Activated CD8-positive, alpha-beta memory T cell treated with anti-CD3 and anti-CD28 coated beads, Interleukin-2, amount 10 ng/mL, durations not matched to agents 7 days and 5 days (primary cell): ENCODE data around the gene ATG2A. TPM values are rescaled to one million over a fixed set of nuclear protein-coding genes. Genes with fewer than 3 reads are reported as not detected.
A peak's percentile ranks its signal among the peaks of the same experiment; 100 is the strongest.

Experiments used
- ATAC-seq: fragments of 150-1000 bp; cut with Tn5 transposase; one replicate; pipeline ENCODE4 v1.10.0; 2021; ENCODE audit warnings: moderate library complexity
- CTCF ChIA-PET: fragments of 350-600 bp; sonication (Branson Sonifier 250); formaldehyde crosslinking; loops from one replicate; lab custom pipeline; 2021; ENCODE audit warnings: antibody characterized with exemption; lab: Charles Lee
- DNase-seq: peaks from one replicate; pipeline ENCODE4 v3.0.0-alpha.2; 2020
- H3K27ac Mint-ChIP-seq: one replicate; pipeline ENCODE4 v1.8.0; 2021; ENCODE audit warnings: mild to moderate bottlenecking, mixed read lengths
- H3K27me3 Mint-ChIP-seq: one replicate; pipeline ENCODE4 v1.8.0; 2021; ENCODE audit warnings: mixed read lengths
- H3K36me3 Mint-ChIP-seq: one replicate; pipeline ENCODE4 v1.8.0; 2021; ENCODE audit warnings: mild to moderate bottlenecking, mixed read lengths
- H3K4me1 Mint-ChIP-seq: one replicate; pipeline ENCODE4 v1.8.0; 2021; ENCODE audit warnings: mixed read lengths
- H3K4me3 Mint-ChIP-seq: one replicate; pipeline ENCODE4 v1.8.0; 2021; ENCODE audit warnings: mild to moderate bottlenecking, moderate library complexity, mixed read lengths
- H3K9me3 Mint-ChIP-seq: one replicate; pipeline ENCODE4 v1.8.0; 2022; ENCODE audit warnings: low read depth, mixed read lengths
- total RNA-seq, 2 experiments: library from RNA; stranded (reverse); gene quantifications; one replicate each; pipeline ENCODE4 v1.2.3, GENCODE V29; 2021

The ATG2A gene
- total RNA-seq, 2 experiments from 2014 or later = 27.3 to 27.9 TPM

GRCh38 chr11:64920124-64920523, 3.1 kb upstream of the ATG2A start:
- Mint-ChIP-seq H3K27ac (no peak overlapping the region), H3K4me3 (no peak overlapping the region), H3K36me3 (no peaks in the 10 kb centered on the region), H3K9me3 (no peaks in the 10 kb centered on the region), H3K4me1 (peaks cover 30% of the 10 kb centered on the region), H3K27me3 (no peaks in the 10 kb centered on the region)
- CTCF ChIA-PET = interaction anchor here (1.2 to 1.6 kb wide), 2 partner anchors 20 to 94 kb away, joined by 3 read pairs; partner anchors contain the start of gene ARL2
- ATAC-seq (no peak), DNase-seq (no peak)

GRCh38 chr11:64919627-64920026, 2.6 kb upstream of the ATG2A start:
- no peak for DNase-seq
- no peaks in the 10 kb centered on the region for H3K9me3 Mint-ChIP-seq
- ATAC-seq = no peak
- CTCF ChIA-PET = interaction anchor here (0.8 to 1.6 kb wide), 4 partner anchors 9 to 95 kb away, joined by 3 to 4 read pairs (median 3); partner anchors contain the start of gene ARL2
- no peaks in the 10 kb centered on the region for H3K36me3 Mint-ChIP-seq
- H3K27ac Mint-ChIP-seq = no peak overlapping the region
- H3K4me3 Mint-ChIP-seq = no peak overlapping the region
- H3K4me1 Mint-ChIP-seq = peaks cover 27% of the 10 kb centered on the region
- no peaks in the 10 kb centered on the region for H3K27me3 Mint-ChIP-seq

GRCh38 chr11:64918017-64918416, 1.0 kb upstream of the ATG2A start:
- ATAC-seq = no peak

GRCh38 chr11:64917663-64917995, 620 bp upstream of the ATG2A start:
- ATAC-seq (no peak), DNase-seq (no peak)
- Mint-ChIP-seq H3K4me1 (peaks cover 18% of the 10 kb centered on the region), H3K4me3 (peak overlapping the region; percentile 88), H3K36me3 (peaks cover 2% of the 10 kb centered on the region), H3K27me3 (no peaks in the 10 kb centered on the region), H3K27ac (peak overlapping the region; percentile 92), H3K9me3 (no peaks in the 10 kb centered on the region)
- CTCF ChIA-PET = interaction anchor here (1.0 to 2.1 kb wide), 4 partner anchors 23 to 201 kb away, joined by 3 to 9 read pairs (median 4); no protein-coding TSS in a partner anchor

More at GRCh38 chr11:64918017-64918416, 1.0 kb upstream of the ATG2A start:
- no peaks in the 10 kb centered on the region for H3K27me3 Mint-ChIP-seq
- peaks cover under 1% of the 10 kb centered on the region for H3K36me3 Mint-ChIP-seq
- peaks cover 18% of the 10 kb centered on the region for H3K4me1 Mint-ChIP-seq
- no peaks in the 10 kb centered on the region for H3K9me3 Mint-ChIP-seq
- no peak for DNase-seq
- peak overlapping the region; percentile 92 for H3K27ac Mint-ChIP-seq
- CTCF ChIA-PET = interaction anchor here (1.0 to 2.1 kb wide), 5 partner anchors 11 to 200 kb away, joined by 3 to 9 read pairs (median 4); no protein-coding TSS in a partner anchor
- H3K4me3 Mint-ChIP-seq = peak overlapping the region; percentile 88

GRCh38 chr11:64916040-64916774, 802 bp downstream of the ATG2A start:
- Mint-ChIP-seq H3K36me3 (peaks cover 2% of the 10 kb centered on the region), H3K4me1 (peaks cover 18% of the 10 kb centered on the region), H3K27ac (peak overlapping the region; percentile 92), H3K9me3 (no peaks in the 10 kb centered on the region), H3K27me3 (no peaks in the 10 kb centered on the region), H3K4me3 (peak overlapping the region; percentile 88)
- ATAC-seq (peak; percentile 14), DNase-seq (peak; percentile 83)
- CTCF ChIA-PET = interaction anchor here (1.1 to 1.4 kb wide), 5 partner anchors 22 to 72 kb away, joined by 3 to 6 read pairs (median 4); partner anchors contain the start of gene CDC42BPG

GRCh38 chr11:64915376-64915887, 1.6 kb downstream of the ATG2A start:
- CTCF ChIA-PET = interaction anchor here (1.1 to 1.2 kb wide), 2 partner anchors 21 to 27 kb away, joined by 4 to 6 read pairs; no protein-coding TSS in a partner anchor

GRCh38 chr11:64914123-64914522, 2.9 kb downstream of the ATG2A start:
- DNase-seq (no peak), ATAC-seq (no peak)
- no peaks in the 10 kb centered on the region for H3K27me3 Mint-ChIP-seq
- peaks cover 18% of the 10 kb centered on the region for H3K4me1 Mint-ChIP-seq
- peaks cover 4% of the 10 kb centered on the region for H3K36me3 Mint-ChIP-seq
- no peaks in the 10 kb centered on the region for H3K9me3 Mint-ChIP-seq
- H3K4me3 Mint-ChIP-seq = no peak overlapping the region
- no peak overlapping the region for H3K27ac Mint-ChIP-seq
- CTCF ChIA-PET = no interaction called here

More at GRCh38 chr11:64915376-64915887, 1.6 kb downstream of the ATG2A start:
- DNase-seq (no peak), ATAC-seq (no peak)
- peak overlapping the region; percentile 88 for H3K4me3 Mint-ChIP-seq
- no peaks in the 10 kb centered on the region for H3K9me3 Mint-ChIP-seq
- peaks cover 18% of the 10 kb centered on the region for H3K4me1 Mint-ChIP-seq
- H3K27me3 Mint-ChIP-seq = no peaks in the 10 kb centered on the region
- peaks cover 4% of the 10 kb centered on the region for H3K36me3 Mint-ChIP-seq
- H3K27ac Mint-ChIP-seq = peak overlapping the region; percentile 92

GRCh38 chr11:64913171-64913727, 3.8 kb downstream of the ATG2A start:
- no peak overlapping the region for H3K4me3 Mint-ChIP-seq
- CTCF ChIA-PET = interaction anchor here (1.3 to 2.6 kb wide), 2 partner anchors 65 to 115 kb away, joined by 3 to 8 read pairs; no protein-coding TSS in a partner anchor
- H3K27me3 Mint-ChIP-seq = no peaks in the 10 kb centered on the region
- DNase-seq (no peak), ATAC-seq (no peak)
- no peak overlapping the region for H3K27ac Mint-ChIP-seq
- no peaks in the 10 kb centered on the region for H3K9me3 Mint-ChIP-seq
- H3K36me3 Mint-ChIP-seq = peaks cover 4% of the 10 kb centered on the region
- peaks cover 17% of the 10 kb centered on the region for H3K4me1 Mint-ChIP-seq

- ATAC-seq (no peak), DNase-seq (no peak)
- no peak overlapping the region for H3K27ac Mint-ChIP-seq
- H3K27me3 Mint-ChIP-seq = no peaks in the 10 kb centered on the region
- peaks cover 7% of the 10 kb centered on the region for H3K4me1 Mint-ChIP-seq
- peaks cover 4% of the 10 kb centered on the region for H3K36me3 Mint-ChIP-seq
- H3K9me3 Mint-ChIP-seq = no peaks in the 10 kb centered on the region
- CTCF ChIA-PET = interaction anchor here (1.2 to 2.6 kb wide), 3 partner anchors 42 to 117 kb away, joined by 3 to 8 read pairs (median 3); no protein-coding TSS in a partner anchor
- no peak overlapping the region for H3K4me3 Mint-ChIP-seq
Observed at GRCh38 chr11:64911689-64912088, 5.3 kb downstream of the ATG2A start.

GRCh38 chr11:64911142-64911541, 5.9 kb downstream of the ATG2A start:
- Mint-ChIP-seq H3K27me3 (no peaks in the 10 kb centered on the region), H3K9me3 (no peaks in the 10 kb centered on the region), H3K4me1 (peaks cover 4% of the 10 kb centered on the region), H3K27ac (no peak overlapping the region), H3K4me3 (no peak overlapping the region), H3K36me3 (peaks cover 4% of the 10 kb centered on the region)
- no peak for ATAC-seq
- no peak for DNase-seq
- CTCF ChIA-PET = interaction anchor here (1.2 to 2.6 kb wide), 2 partner anchors 41 to 63 kb away, joined by 3 to 8 read pairs; no protein-coding TSS in a partner anchor

- DNase-seq (no peak), ATAC-seq (no peak)
- Mint-ChIP-seq H3K4me3 (no peak overlapping the region), H3K9me3 (no peaks in the 10 kb centered on the region), H3K27ac (no peak overlapping the region), H3K4me1 (no peaks in the 10 kb centered on the region), H3K27me3 (no peaks in the 10 kb centered on the region), H3K36me3 (peaks cover 4% of the 10 kb centered on the region)
- CTCF ChIA-PET = no interaction called here
Observed at GRCh38 chr11:64910451-64911093, 6.4 kb downstream of the ATG2A start.

- H3K9me3 Mint-ChIP-seq = no peaks in the 10 kb centered on the region
- DNase-seq (no peak), ATAC-seq (no peak)
- H3K27me3 Mint-ChIP-seq = no peaks in the 10 kb centered on the region
- CTCF ChIA-PET = no interaction called here
- no peak overlapping the region for H3K27ac Mint-ChIP-seq
- no peak overlapping the region for H3K4me3 Mint-ChIP-seq
- H3K36me3 Mint-ChIP-seq = peaks cover 7% of the 10 kb centered on the region
- H3K4me1 Mint-ChIP-seq = no peaks in the 10 kb centered on the region
Observed at GRCh38 chr11:64909653-64910343, 7.2 kb downstream of the ATG2A start.
